HUES48 (cell line): Measurements from ENCODE around the gene GLO1.

Experiments
- H3K27ac ChIP-seq: one replicate; pipeline ENCODE4 v1.7.0; 2013; ENCODE audit warnings: low read depth, low read length, inconsistent platforms
- H3K27me3 ChIP-seq: 2 replicates; pipeline ENCODE4 v1.6.1; 2013; ENCODE audit warnings: mild to moderate bottlenecking, low read length; ENCODE audit not compliant: control insufficient read depth, insufficient read depth
- H3K36me3 ChIP-seq: 2 replicates; pipeline ENCODE4 v1.6.1; 2013; ENCODE audit warnings: low read length; ENCODE audit not compliant: control insufficient read depth, insufficient read depth
- H3K4me1 ChIP-seq: 2 replicates; pipeline ENCODE4 v1.6.1; 2013; ENCODE audit warnings: mild to moderate bottlenecking, low read length; ENCODE audit not compliant: control insufficient read depth, insufficient read depth
- H3K4me3 ChIP-seq: 2 replicates; pipeline ENCODE4 v1.5.1; 2013; ENCODE audit warnings: mild to moderate bottlenecking, low read depth, low read length
- H3K9ac ChIP-seq: 2 replicates; pipeline ENCODE4 v1.6.1; 2013; ENCODE audit warnings: mild to moderate bottlenecking, low read depth, low read length, moderate library complexity
- H3K9me3 ChIP-seq: 2 replicates; pipeline ENCODE4 v1.6.1; 2013; ENCODE audit warnings: low read length; ENCODE audit not compliant: control insufficient read depth, insufficient read depth

GLO1 gene

GRCh38 chr6:38638941-38639497 is 63.9 kb downstream of the GLO1 start:
- H3K36me3 ChIP-seq = no peaks in the 10 kb centered on the region
- no peaks in the 10 kb centered on the region for H3K9me3 ChIP-seq
- H3K27ac ChIP-seq = peak overlapping the region; percentile 88
- no peaks in the 10 kb centered on the region for H3K27me3 ChIP-seq
- H3K9ac ChIP-seq = peak overlapping the region; percentile 68
- H3K4me3 ChIP-seq = peak overlapping the region; percentile 96
- H3K4me1 ChIP-seq = peaks cover 6% of the 10 kb centered on the region

DNA sequence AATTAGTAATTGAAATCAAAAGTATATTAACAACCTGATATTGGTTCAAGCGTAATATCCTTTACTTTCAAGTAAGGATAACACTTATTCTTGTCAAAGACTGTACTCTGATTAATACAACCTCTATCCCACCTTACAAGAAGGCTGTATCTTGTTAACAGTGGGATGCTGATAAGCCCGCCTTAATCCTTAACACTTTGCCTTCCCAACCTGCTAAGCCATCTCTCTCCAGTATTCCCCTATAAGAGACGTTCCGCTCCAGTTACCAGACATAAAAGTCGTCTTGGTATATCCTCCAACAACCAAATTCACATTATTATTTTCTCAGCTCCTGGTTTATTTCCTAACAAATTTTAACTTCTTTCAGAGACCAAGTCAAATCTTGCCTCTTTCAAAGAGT is 65.2 kb downstream of the GLO1 start:
- peaks cover 6% of the 10 kb centered on the region for H3K4me1 ChIP-seq
- no peak overlapping the region for H3K9ac ChIP-seq
- H3K27ac ChIP-seq = no peak overlapping the region
- H3K9me3 ChIP-seq = no peaks in the 10 kb centered on the region
- H3K27me3 ChIP-seq = no peaks in the 10 kb centered on the region
- H3K4me3 ChIP-seq = no peak overlapping the region
- no peaks in the 10 kb centered on the region for H3K36me3 ChIP-seq

GRCh38 chr6:38636027-38636426 is 66.9 kb downstream of the GLO1 start:
- no peak overlapping the region for H3K9ac ChIP-seq
- no peak overlapping the region for H3K27ac ChIP-seq
- H3K36me3 ChIP-seq = no peaks in the 10 kb centered on the region
- peaks cover 6% of the 10 kb centered on the region for H3K4me1 ChIP-seq
- no peak overlapping the region for H3K4me3 ChIP-seq
- H3K27me3 ChIP-seq = no peaks in the 10 kb centered on the region
- H3K9me3 ChIP-seq = no peaks in the 10 kb centered on the region

DNA sequence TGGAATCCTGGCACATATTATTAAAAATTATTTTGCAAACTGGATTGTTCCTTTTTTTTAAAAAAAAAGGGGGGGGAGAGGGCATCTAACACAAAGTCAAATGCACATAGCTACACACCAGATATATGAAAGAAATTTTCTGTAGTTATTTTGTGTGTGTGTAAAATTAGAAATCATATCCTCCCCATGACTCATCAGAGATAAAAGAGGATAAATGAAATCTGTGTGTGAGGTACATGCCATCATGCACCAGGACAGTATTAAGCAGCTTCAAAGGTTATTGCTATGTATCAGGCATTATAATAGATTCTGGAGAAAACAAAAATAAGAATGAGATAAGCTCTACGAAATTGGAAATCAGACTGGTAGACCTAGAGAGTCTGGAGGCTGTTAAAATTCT is 68.4 kb downstream of the GLO1 start:
- Histone ChIP-seq H3K4me1 (peaks cover 6% of the 10 kb centered on the region), H3K9ac (no peak overlapping the region), H3K4me3 (no peak overlapping the region)

GRCh38 chr6:38632490-38632889 is 70.5 kb downstream of the GLO1 start:
- Histone ChIP-seq H3K4me1 (no peaks in the 10 kb centered on the region), H3K27ac (no peak overlapping the region), H3K27me3 (no peaks in the 10 kb centered on the region), H3K9ac (no peak overlapping the region), H3K36me3 (no peaks in the 10 kb centered on the region), H3K4me3 (no peak overlapping the region), H3K9me3 (no peaks in the 10 kb centered on the region)

More for the DNA sequence above, 68.4 kb downstream of the GLO1 start:
- Histone ChIP-seq H3K27me3 (no peaks in the 10 kb centered on the region), H3K36me3 (no peaks in the 10 kb centered on the region), H3K27ac (no peak overlapping the region), H3K9me3 (no peaks in the 10 kb centered on the region)

DNA sequence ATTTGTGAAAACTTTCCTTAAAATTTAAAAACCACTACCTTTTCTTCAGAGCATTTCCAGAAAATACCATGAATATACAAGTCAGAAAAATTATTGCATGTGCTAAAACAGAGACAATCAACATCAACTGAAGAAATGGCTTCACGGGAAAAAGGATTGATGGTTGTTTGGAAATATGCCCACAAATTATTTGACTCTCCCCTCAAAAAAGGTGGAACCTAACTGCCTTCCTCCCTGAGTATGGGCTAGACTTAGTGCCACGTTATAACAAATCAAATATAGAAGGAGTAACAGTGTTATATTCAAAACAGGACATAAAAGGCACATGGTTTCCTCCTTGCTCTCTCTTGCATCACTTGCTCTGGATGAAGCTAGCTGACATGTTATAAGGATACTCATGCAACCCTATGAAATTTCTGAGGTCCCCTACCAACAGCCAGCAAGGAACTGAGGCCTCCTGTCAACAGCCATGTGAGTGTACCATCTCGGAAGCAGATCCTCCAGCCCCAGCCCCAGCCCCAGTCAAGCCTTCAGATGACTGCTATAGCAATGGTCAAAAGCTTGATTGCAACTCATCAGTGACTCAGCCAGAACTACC is 71.7 kb downstream of the GLO1 start:
- Histone ChIP-seq H3K9me3 (no peaks in the 10 kb centered on the region), H3K4me1 (0 out of 2 replicates have a peak, but pooled peaks cover 2% of the 10 kb centered on the region), H3K36me3 (no peaks in the 10 kb centered on the region), H3K27me3 (no peaks in the 10 kb centered on the region), H3K27ac (no peak overlapping the region), H3K9ac (no peak overlapping the region), H3K4me3 (no peak overlapping the region)
